Astrocyte of the cerebellum (primary cell): Measurements from ENCODE around the gene STXBP4.

Experiments
- DNase-seq: peaks from one replicate; pipeline ENCODE4 v3.0.0-alpha.2; 2011; ENCODE audit warnings: low read depth
- H3K4me3 ChIP-seq: 2 replicates; pipeline ENCODE4 v1.5.1; 2011; ENCODE audit warnings: mild to moderate bottlenecking, low read depth, low read length, moderate library complexity
- CTCF ChIP-seq: IDR thresholded peaks from 2 replicates; pipeline ENCODE4 v1.5.1; 2012; ENCODE audit warnings: low read length, low read depth, moderate library complexity, mild to moderate bottlenecking; ENCODE audit errors: missing control alignments
- in situ Hi-C: cut with HindIII; loops from 2 replicates; pipeline ENCODE4 v1.10.0; 2017; ENCODE audit warnings: low sequenced_read_pairs

Gene STXBP4

GRCh38 chr17:55210292-55210691 is 241.7 kb downstream of the STXBP4 start:
- H3K4me3 ChIP-seq = no peak overlapping the region
- in situ Hi-C loops = no loop called here
- no peak for DNase-seq
- TF ChIP-seq CTCF = no peak

GRCh38 chr17:55212880-55213279 is 244.3 kb downstream of the STXBP4 start:
- DNase-seq = no peak
- no peak for TF ChIP-seq CTCF
- no peak overlapping the region for H3K4me3 ChIP-seq
- in situ Hi-C loops = no loop called here

GRCh38 chr17:55215711-55216110 is 247.1 kb downstream of the STXBP4 start:
- in situ Hi-C loops = no loop called here
- no peak for DNase-seq
- no peak for TF ChIP-seq CTCF
- H3K4me3 ChIP-seq = no peak overlapping the region

DNA sequence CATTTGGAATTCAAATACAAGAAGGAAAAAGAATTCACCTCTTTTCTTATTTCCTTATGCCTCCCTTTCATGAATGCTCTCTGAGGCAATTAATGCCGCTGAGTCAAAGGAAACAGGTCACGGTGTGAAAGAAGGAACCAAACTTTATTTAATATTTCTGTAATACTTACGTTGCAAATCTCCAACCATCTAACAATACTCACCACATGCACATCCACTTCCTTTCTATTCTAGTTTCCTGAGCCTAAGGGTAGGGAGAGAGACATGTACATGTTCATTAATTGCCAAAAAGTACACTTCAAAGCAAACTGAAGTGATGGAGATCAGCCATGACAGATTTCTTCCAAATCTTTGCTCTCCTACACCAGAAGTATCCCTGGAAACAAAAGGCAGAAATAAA is 248.3 kb downstream of the STXBP4 start:
- TF ChIP-seq CTCF = no peak
- in situ Hi-C loops = no loop called here
- H3K4me3 ChIP-seq = no peak overlapping the region
- no peak for DNase-seq

DNA sequence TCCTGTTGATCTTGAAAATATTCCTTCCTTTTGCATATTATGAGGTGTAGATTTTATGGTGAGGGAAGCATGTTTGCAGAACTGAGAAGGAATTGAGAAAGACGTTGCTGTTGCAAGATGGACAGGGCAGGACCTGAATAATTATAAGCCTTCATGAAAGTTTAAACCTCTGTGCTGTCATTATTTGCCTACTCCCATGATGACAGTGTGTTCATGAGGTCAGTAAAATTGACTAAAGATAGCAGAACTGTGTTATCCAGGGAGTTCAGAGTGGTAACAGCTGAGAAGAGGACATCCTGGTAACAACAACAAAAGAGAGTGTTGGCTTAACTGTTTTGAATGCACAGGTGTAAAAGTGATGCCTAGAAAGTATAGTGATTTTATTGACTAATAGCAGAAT is 250.9 kb downstream of the STXBP4 start:
- TF ChIP-seq CTCF = no peak
- H3K4me3 ChIP-seq = no peak overlapping the region
- in situ Hi-C loops = no loop called here
- no peak for DNase-seq

DNA sequence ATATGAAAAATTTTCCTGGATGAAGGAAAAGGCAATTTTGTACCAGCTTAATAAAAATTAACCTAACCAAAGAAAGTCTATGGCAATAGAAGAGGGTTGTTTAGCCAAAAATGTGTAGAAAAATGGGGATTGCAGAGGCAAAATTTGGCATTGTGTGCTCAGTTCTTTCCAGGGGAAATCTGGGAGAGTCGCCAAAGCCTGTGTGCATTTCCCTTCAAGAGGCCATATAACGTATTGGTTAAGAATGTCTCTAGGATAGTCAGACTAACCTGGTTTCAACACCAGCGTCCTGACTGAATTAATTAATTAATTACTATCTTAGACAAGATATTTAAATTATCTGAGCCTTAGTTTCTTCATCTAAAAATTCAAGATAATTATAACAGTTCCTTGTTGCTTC is 251.4 kb downstream of the STXBP4 start:
- in situ Hi-C loops = no loop called here
- H3K4me3 ChIP-seq = no peak overlapping the region
- TF ChIP-seq CTCF = no peak
- no peak for DNase-seq
